Measurements from ENCODE around the gene DUSP3. TPM values are rescaled to one million over a fixed set of nuclear protein-coding genes. Genes with fewer than 3 reads are reported as not detected.

Gene DUSP3
- total and polyA plus RNA-seq, 7 donors = 90.1 to 253 (median 208) TPM

DNA sequence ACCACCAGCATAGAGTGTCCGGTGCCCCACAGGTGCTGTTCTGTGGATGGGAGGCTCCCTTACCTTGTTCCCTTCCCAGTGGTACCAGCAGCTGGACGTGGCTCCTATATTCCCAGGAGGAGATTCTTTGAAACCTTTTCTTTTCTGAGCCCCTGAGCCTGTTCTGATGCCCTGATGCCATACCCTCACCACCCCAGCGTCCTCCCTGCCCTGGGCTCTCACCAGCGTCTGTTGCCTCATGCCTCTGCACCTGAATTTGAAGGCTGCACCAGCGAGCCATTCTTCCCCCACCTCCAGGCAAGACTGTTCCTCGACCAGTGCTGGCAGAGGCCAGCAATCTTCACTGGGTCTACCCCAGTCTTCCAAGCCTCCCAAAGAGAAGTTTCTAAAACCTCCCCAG lies 20.7 kb downstream of the DUSP3 start:
- intact Hi-C loops (cut with DNase I) = loop anchor here in 1 of 2 donors (5.0 kb wide), 1 partner anchor 181 kb away; no protein-coding TSS in a partner anchor

DNA sequence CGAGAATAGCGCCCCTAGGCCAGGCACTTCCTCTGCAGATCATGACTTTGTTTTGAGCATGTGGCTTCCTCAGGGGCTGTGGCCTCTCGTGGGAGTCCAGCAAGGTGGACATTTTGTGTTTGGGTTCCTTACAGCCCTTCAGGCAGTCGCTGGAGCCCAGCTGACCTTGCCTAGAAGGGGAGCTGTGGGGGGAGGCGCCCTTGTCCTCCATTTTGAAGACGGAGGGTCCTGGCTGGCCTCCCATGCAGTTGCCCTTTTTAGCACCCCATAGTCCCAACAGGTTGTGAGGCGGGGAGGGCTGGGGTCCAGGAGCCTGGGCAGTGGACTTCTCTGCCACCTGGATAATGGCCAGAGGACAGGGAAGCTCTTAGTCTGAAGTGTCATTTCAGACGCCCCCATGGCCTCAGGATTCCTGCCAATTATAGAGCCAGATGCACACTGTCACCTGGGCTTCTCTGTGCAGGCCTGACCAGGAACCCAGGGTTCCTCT lies 21.6 kb downstream of the DUSP3 start:
- 82 to 86% (median 84%) methylated on average over 8 of the region's 8 CpGs for WGBS, 3 donors
- DNase-seq = no peak
- H3K36me3 ChIP-seq (ENCODE audit: insufficient read depth in 1 of 2, low read depth in 1 of 2) = no peaks in the 10 kb centered on the region
- intact Hi-C loops (cut with DNase I) = loop anchor here in 1 of 2 donors (5.0 kb wide), 1 partner anchor 180 kb away; no protein-coding TSS in a partner anchor
- TF ChIP-seq, protein P1, sequence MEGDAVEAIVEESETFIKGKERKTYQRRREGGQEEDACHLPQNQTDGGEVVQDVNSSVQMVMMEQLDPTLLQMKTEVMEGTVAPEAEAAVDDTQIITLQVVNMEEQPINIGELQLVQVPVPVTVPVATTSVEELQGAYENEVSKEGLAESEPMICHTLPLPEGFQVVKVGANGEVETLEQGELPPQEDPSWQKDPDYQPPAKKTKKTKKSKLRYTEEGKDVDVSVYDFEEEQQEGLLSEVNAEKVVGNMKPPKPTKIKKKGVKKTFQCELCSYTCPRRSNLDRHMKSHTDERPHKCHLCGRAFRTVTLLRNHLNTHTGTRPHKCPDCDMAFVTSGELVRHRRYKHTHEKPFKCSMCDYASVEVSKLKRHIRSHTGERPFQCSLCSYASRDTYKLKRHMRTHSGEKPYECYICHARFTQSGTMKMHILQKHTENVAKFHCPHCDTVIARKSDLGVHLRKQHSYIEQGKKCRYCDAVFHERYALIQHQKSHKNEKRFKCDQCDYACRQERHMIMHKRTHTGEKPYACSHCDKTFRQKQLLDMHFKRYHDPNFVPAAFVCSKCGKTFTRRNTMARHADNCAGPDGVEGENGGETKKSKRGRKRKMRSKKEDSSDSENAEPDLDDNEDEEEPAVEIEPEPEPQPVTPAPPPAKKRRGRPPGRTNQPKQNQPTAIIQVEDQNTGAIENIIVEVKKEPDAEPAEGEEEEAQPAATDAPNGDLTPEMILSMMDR (IDR thresholded peaks at IDR 0.05) = no peak
- H3K4me3 ChIP-seq = no peak overlapping the region
- no peak for ATAC-seq
- H3K9me3 ChIP-seq = no peaks in the 10 kb centered on the region
- peaks cover 13% of the 10 kb centered on the region for H3K4me1 ChIP-seq
- no peak overlapping the region for H3K27ac ChIP-seq
- H3K27me3 ChIP-seq (ENCODE audit: insufficient read depth in 3 of 3, low read length in 2 of 3) = peaks cover 0 to 34% (median 22%) of the 10 kb centered on the region in 3 donors

More for the DNA sequence above, 20.7 kb downstream of the DUSP3 start:
- DNase-seq = no peak
- Histone ChIP-seq H3K36me3 (ENCODE audit: insufficient read depth in 1 of 2, low read depth in 1 of 2) (no peaks in the 10 kb centered on the region), H3K4me1 (peaks cover 13% of the 10 kb centered on the region), H3K4me3 (no peak overlapping the region), H3K27ac (no peak overlapping the region), H3K9me3 (no peaks in the 10 kb centered on the region), H3K27me3 (ENCODE audit: insufficient read depth in 3 of 3, low read length in 2 of 3) (peaks cover 0 to 34% (median 22%) of the 10 kb centered on the region in 3 donors)
- ATAC-seq = no peak
- TF ChIP-seq, protein P1 (IDR thresholded peaks at IDR 0.05) = no peak
- 75 to 79% (median 76%) methylated on average over 6 of the region's 6 CpGs for WGBS, 3 donors

DNA sequence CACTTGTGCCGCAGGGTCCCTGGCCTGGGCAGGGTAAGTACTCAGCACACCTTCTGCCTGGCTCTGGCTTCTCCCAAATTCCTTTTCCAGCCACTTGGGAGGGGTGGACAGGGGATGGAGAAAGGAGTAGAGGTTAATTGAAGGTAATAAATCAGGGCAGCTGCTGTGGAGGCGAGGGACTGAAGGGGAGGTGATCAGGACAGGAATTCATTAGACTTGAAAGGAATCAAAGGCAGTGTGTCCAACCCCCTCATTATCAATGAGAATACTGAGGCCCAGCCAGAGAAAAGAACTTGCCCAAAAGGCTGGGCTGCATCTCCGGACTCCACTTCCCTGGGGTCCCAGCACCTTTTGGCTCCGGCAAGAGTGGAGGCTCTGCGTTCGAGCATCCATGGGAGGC lies 22.6 kb downstream of the DUSP3 start:
- Histone ChIP-seq H3K27me3 (ENCODE audit: insufficient read depth in 3 of 3, low read length in 2 of 3) (peaks cover 0 to 34% (median 22%) of the 10 kb centered on the region in 3 donors), H3K36me3 (ENCODE audit: insufficient read depth in 1 of 2, low read depth in 1 of 2) (no peaks in the 10 kb centered on the region), H3K27ac (no peak overlapping the region), H3K9me3 (no peaks in the 10 kb centered on the region), H3K4me3 (no peak overlapping the region), H3K4me1 (peaks cover 13% of the 10 kb centered on the region)
- ATAC-seq = no peak
- intact Hi-C loops (cut with DNase I) = loop anchor here in 1 of 2 donors (5.0 kb wide), 1 partner anchor 179 kb away; no protein-coding TSS in a partner anchor
- 77 to 80% (median 79%) methylated on average over 6 of the region's 6 CpGs for WGBS, 3 donors
- no peak for DNase-seq
- TF ChIP-seq, protein P1 (IDR thresholded peaks at IDR 0.05) = no peak

DNA sequence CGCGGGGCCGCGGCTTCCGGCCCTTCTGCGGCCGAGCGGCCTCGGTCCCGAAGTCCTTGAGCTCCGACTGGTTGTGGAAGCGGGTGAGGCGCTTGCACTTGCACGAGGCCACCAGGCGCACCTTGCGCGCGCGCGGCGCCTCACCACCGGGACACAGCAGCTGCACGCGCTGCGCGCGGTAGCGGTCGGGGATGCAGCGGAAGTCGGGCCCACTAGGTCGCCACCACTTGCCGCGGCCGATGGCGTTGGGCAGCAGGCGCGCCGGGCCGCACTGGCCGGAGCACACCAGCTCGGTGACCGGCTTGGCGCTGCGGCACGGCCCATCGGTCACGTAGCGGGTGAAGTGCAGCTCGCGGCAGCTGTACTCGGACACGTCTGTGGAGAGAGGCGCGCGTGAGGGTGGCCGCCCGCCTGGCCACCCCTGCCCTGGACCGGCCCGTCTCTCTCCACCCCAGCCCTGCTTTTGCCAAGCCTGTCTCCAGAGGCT lies 23.3 kb downstream of the DUSP3 start:
- ATAC-seq (peak; percentile 48 to 61 (median 54)), DNase-seq (peak in 1 of 2 donors; percentile 38)
- Histone ChIP-seq H3K4me3 (peak overlapping the region; percentile 51), H3K27me3 (ENCODE audit: insufficient read depth in 3 of 3, low read length in 2 of 3) (peaks cover 0 to 34% (median 22%) of the 10 kb centered on the region in 3 donors), H3K4me1 (peaks cover 13% of the 10 kb centered on the region), H3K9me3 (no peaks in the 10 kb centered on the region), H3K36me3 (ENCODE audit: insufficient read depth in 1 of 2, low read depth in 1 of 2) (no peaks in the 10 kb centered on the region), H3K27ac (no peak overlapping the region)
- intact Hi-C loops (cut with DNase I) = loop anchor here in 1 of 2 donors (5.0 kb wide), 1 partner anchor 178 kb away; no protein-coding TSS in a partner anchor
- WGBS, 3 donors = 3 to 8% (median 3%) methylated on average over 58 to 60 of the region's 60 CpGs
- TF ChIP-seq, protein P1 (IDR thresholded peaks at IDR 0.05) = no peak
